SK-N-SH (cell line): ENCODE measurements around the gene FETUB.

Experiments used
- ELF1 ChIP-seq: IDR thresholded peaks from 2 replicates; pipeline ENCODE4 v1.4.0; 2012
- EP300 ChIP-seq, 2 experiments: IDR thresholded peaks; 2 replicates each; pipeline versions ENCODE4 v1.4.0 to v1.6.1; 2012; ENCODE audit warnings: borderline replicate concordance in 1 of 2, low read depth in 1 of 2, low read length in 1 of 2
- FOXM1 ChIP-seq: IDR thresholded peaks from 2 replicates; pipeline ENCODE4 v1.4.0; 2012; ENCODE audit warnings: low read depth, mild to moderate bottlenecking
- POLR2AphosphoS5 ChIP-seq: IDR thresholded peaks from 2 replicates; pipeline ENCODE4 v1.6.1; 2012; ENCODE audit warnings: low read depth, low read length
- RAD21 ChIP-seq: IDR thresholded peaks from 2 replicates; pipeline ENCODE4 v1.6.1; 2012; ENCODE audit warnings: mild to moderate bottlenecking, low read length
- SMC3 ChIP-seq: IDR thresholded peaks from 2 replicates; pipeline ENCODE4 v1.6.1; 2012; ENCODE audit warnings: low read depth, low read length, improper control_type of control experiment
- TF ChIP-seq, protein P1 (sequence below): fragments of 200-600 bp; sonication (generic); IDR thresholded peaks from 2 replicates; pipeline ENCODE4 v1.6.1; 2017; ENCODE audit warnings: antibody characterized with exemption, mild to moderate bottlenecking, moderate library complexity
- TF ChIP-seq, protein P2 (sequence below): fragments of 150-350 bp; IDR thresholded peaks from 2 replicates; pipeline ENCODE4 v1.6.1; 2017; ENCODE audit warnings: antibody characterized with exemption, low read length, low read depth, borderline replicate concordance
- TF ChIP-seq, protein P3 (sequence below): IDR thresholded peaks from 2 replicates; pipeline ENCODE4 v1.4.0; 2012; ENCODE audit warnings: low read depth, borderline replicate concordance

DNA sequence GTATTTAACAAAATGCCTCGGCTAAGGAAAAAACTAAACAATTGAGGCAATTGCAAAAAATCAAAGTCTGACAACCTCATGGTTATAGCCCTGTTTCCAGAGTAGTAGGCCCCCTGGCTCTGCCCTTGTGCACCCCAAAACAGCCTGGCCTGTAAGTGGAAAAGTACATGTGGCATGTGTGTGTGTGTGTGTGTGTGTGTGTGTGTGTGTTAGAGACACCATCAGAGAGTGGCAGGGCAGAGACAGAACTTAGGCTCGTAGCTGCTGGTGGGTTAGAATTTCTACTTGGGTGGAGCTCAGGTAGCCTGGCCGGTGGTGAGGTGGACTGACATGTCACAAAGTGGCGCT, 41.4 kb upstream of the FETUB start:
- TF ChIP-seq EP300 (IDR thresholded peaks at IDR 0.05; ENCODE audit: borderline replicate concordance in 1 of 2, low read depth in 1 of 2, low read length in 1 of 2), result no peak
- no peak for TF ChIP-seq ELF1
- TF ChIP-seq, protein P1, sequence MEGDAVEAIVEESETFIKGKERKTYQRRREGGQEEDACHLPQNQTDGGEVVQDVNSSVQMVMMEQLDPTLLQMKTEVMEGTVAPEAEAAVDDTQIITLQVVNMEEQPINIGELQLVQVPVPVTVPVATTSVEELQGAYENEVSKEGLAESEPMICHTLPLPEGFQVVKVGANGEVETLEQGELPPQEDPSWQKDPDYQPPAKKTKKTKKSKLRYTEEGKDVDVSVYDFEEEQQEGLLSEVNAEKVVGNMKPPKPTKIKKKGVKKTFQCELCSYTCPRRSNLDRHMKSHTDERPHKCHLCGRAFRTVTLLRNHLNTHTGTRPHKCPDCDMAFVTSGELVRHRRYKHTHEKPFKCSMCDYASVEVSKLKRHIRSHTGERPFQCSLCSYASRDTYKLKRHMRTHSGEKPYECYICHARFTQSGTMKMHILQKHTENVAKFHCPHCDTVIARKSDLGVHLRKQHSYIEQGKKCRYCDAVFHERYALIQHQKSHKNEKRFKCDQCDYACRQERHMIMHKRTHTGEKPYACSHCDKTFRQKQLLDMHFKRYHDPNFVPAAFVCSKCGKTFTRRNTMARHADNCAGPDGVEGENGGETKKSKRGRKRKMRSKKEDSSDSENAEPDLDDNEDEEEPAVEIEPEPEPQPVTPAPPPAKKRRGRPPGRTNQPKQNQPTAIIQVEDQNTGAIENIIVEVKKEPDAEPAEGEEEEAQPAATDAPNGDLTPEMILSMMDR, result no peak
- no peak for TF ChIP-seq FOXM1
- TF ChIP-seq, protein P2, sequence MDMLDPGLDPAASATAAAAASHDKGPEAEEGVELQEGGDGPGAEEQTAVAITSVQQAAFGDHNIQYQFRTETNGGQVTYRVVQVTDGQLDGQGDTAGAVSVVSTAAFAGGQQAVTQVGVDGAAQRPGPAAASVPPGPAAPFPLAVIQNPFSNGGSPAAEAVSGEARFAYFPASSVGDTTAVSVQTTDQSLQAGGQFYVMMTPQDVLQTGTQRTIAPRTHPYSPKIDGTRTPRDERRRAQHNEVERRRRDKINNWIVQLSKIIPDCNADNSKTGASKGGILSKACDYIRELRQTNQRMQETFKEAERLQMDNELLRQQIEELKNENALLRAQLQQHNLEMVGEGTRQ, result no peak
- TF ChIP-seq SMC3, result no peak
- TF ChIP-seq RAD21, result no peak
- TF ChIP-seq POLR2AphosphoS5, result no peak
- TF ChIP-seq, protein P3, sequence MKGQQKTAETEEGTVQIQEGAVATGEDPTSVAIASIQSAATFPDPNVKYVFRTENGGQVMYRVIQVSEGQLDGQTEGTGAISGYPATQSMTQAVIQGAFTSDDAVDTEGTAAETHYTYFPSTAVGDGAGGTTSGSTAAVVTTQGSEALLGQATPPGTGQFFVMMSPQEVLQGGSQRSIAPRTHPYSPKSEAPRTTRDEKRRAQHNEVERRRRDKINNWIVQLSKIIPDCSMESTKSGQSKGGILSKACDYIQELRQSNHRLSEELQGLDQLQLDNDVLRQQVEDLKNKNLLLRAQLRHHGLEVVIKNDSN, result no peak
